ENCODE results near the gene RFTN1. TPM values are rescaled to one million over a fixed set of nuclear protein-coding genes. Genes with fewer than 3 reads are reported as not detected.
A peak's percentile ranks its signal among the peaks of the same experiment; 100 is the strongest.

Gene RFTN1
- total RNA-seq, 3 donors from 2014 or later (not counting 1 experiment from before 2014, with no cell fraction given): 112 to 135 (median 115) TPM

DNA sequence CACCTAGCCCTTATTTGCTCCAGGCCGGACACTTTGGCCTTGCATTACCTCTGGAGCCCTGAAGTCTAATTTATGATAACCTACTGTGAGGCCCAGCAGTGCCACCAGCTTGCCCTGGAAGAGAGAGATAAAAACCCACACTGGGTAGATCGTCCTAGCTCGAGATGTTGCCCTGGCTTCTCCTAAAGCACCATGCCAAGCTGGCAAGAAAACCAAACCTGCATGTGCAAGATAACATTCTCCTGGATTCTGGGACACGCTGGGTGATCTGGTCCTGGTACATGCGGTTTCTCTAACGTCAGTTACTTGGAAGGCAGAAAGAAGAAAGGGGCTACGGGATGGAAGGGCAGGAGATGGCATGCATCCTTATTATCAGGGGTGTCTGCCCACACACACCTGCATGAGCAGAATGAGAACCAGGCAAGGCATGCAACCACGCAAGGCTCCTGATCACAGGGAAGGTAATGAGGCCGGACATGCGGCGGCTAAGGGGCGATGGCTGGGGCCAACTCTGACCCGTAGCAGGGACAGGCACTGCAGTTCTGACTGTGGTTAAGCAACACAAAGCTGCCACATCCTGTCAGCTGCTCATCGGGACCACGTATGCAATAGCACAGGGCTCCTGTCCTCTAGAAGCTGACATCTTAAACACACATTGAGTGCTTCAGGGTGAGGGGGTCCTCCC is 175.5 kb downstream of the RFTN1 start:
- H3K4me3 Mint-ChIP-seq: peak overlapping the region; percentile 78
- Histone ChIP-seq H3K27me3 (ENCODE audit: control insufficient read depth, insufficient read depth, low read length) (no peaks in the 10 kb centered on the region), H3K27ac (ENCODE audit: low read length) (peak overlapping the region; percentile 85), H3K4me3 (ENCODE audit: low read length) (no peak overlapping the region), H3K4me1 (ENCODE audit: control insufficient read depth, insufficient read depth, low read length) (peaks cover 30% of the 10 kb centered on the region), H3K9me3 (ENCODE audit: control insufficient read depth, insufficient read depth, low read length) (no peaks in the 10 kb centered on the region), H3K36me3 (ENCODE audit: control insufficient read depth, insufficient read depth, low read length) (peaks cover 32% of the 10 kb centered on the region)
- TF ChIP-seq, protein P1, sequence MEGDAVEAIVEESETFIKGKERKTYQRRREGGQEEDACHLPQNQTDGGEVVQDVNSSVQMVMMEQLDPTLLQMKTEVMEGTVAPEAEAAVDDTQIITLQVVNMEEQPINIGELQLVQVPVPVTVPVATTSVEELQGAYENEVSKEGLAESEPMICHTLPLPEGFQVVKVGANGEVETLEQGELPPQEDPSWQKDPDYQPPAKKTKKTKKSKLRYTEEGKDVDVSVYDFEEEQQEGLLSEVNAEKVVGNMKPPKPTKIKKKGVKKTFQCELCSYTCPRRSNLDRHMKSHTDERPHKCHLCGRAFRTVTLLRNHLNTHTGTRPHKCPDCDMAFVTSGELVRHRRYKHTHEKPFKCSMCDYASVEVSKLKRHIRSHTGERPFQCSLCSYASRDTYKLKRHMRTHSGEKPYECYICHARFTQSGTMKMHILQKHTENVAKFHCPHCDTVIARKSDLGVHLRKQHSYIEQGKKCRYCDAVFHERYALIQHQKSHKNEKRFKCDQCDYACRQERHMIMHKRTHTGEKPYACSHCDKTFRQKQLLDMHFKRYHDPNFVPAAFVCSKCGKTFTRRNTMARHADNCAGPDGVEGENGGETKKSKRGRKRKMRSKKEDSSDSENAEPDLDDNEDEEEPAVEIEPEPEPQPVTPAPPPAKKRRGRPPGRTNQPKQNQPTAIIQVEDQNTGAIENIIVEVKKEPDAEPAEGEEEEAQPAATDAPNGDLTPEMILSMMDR (IDR thresholded peaks at IDR 0.05): no peak
- H3K36me3 Mint-ChIP-seq: peaks cover under 1% of the 10 kb centered on the region
- no peaks in the 10 kb centered on the region for H3K9me3 Mint-ChIP-seq
- 24% methylated on average over 15 of the region's 15 CpGs for WGBS (ENCODE audit: insufficient coverage)
- DNase-seq: peak; percentile 68 to 76
- no peaks in the 10 kb centered on the region for H3K27me3 Mint-ChIP-seq (ENCODE audit: low read depth in 2 of 2)
- peaks cover 52 to 53% of the 10 kb centered on the region in 2 donors for H3K4me1 Mint-ChIP-seq
- intact Hi-C loops (cut with micrococcal nuclease): loop anchor here (2.0 kb wide), 4 partner anchors 37 to 213 kb away; no protein-coding TSS in a partner anchor
- peak; percentile 77 to 91 (median 90) for ATAC-seq
- H3K27ac Mint-ChIP-seq: peak overlapping the region; percentile 93

DNA sequence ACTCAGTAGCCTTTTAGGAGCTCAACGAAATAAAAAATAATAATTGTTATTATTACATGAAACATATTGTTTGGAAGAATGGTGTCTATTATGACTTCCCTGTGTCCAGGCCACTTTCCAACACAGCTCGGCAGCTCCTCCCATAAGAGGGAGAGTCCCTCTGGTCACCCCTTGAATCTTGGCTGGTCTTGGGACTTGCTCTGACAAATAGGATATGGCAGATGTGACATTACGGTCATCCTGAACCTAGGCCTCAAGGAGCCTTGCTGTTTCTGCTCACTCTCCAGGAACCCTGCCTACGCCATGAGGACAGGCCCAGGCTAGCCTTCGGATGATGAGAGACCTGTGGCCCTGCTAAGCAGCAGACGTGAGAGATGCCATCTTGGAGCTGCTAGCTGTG is 176.7 kb downstream of the RFTN1 start:
- H3K4me1 ChIP-seq (ENCODE audit: control insufficient read depth, insufficient read depth, low read length): peaks cover 30% of the 10 kb centered on the region
- DNase-seq: no peak
- no peak for ATAC-seq
- Mint-ChIP-seq H3K27me3 (ENCODE audit: low read depth in 2 of 2) (no peaks in the 10 kb centered on the region), H3K4me3 (no peak overlapping the region), H3K27ac (peak overlapping the region in 1 of 2 donors; percentile 93), H3K36me3 (peaks cover 12% of the 10 kb centered on the region), H3K4me1 (peaks cover 52 to 63% of the 10 kb centered on the region in 2 donors), H3K9me3 (peaks cover 2 to 3% of the 10 kb centered on the region in 2 donors)
- intact Hi-C loops (cut with micrococcal nuclease): no loop called here
- WGBS (ENCODE audit: insufficient coverage): 97% methylated on average over 5 of the region's 6 CpGs
- H3K9me3 ChIP-seq (ENCODE audit: control insufficient read depth, insufficient read depth, low read length): no peaks in the 10 kb centered on the region
- no peak overlapping the region for H3K4me3 ChIP-seq (ENCODE audit: low read length)
- H3K27ac ChIP-seq (ENCODE audit: low read length): no peak overlapping the region
- peaks cover 31% of the 10 kb centered on the region for H3K36me3 ChIP-seq (ENCODE audit: control insufficient read depth, insufficient read depth, low read length)
- H3K27me3 ChIP-seq (ENCODE audit: control insufficient read depth, insufficient read depth, low read length): no peaks in the 10 kb centered on the region
- TF ChIP-seq, protein P1 (IDR thresholded peaks at IDR 0.05): no peak

DNA sequence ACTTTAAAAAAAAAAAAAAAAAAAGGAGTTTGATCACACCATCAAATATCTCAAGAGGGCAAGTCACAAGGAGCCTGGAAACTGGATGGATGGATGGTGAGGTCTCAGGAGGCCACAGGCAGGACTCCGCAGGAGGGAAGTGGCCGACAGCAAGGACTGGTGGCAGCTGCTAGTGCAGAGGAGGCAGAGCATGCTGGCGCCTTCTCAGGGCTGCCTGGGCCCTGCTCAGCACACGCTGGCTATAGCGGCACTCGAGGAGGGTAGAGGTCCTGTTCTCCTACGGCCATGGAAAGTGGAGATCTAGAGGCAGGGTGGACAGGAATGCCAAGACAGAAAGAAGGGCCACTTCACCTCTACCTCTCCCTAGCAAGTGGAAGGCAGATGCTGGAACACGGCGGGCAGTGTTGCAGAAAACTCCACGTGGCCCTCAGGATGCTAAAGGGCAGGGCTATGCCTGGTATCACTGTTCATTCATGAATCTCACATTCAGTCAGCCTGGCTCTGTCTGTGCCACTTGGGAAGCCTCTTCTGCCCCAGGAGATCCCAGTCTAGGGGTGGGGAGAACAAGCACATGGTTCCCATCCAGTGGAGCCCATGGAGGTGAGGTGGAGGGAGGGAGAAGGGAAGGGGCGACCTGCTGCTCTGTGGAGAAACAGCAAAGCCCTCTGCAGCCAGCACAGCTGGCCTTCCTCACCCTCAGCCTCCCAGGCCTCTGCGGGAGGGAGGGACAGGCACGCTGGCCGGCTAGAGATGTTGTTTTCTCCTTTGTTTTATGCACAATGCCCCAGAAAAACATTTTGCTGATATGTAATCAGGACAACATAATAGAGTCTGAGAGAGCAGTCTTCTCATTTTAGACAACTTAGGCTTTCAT is 177.5 kb downstream of the RFTN1 start:
- H3K36me3 ChIP-seq (ENCODE audit: control insufficient read depth, insufficient read depth, low read length): peaks cover 38% of the 10 kb centered on the region
- H3K27ac ChIP-seq (ENCODE audit: low read length): no peak overlapping the region
- no peak overlapping the region for H3K4me3 ChIP-seq (ENCODE audit: low read length)
- Mint-ChIP-seq H3K4me3 (no peak overlapping the region), H3K36me3 (peaks cover 20% of the 10 kb centered on the region), H3K27me3 (ENCODE audit: low read depth in 2 of 2) (no peaks in the 10 kb centered on the region), H3K4me1 (peaks cover 52 to 69% of the 10 kb centered on the region in 2 donors), H3K27ac (peak overlapping the region; percentile 71 to 74), H3K9me3 (peaks cover 5 to 7% of the 10 kb centered on the region in 2 donors)
- intact Hi-C loops (cut with micrococcal nuclease): no loop called here
- H3K9me3 ChIP-seq (ENCODE audit: control insufficient read depth, insufficient read depth, low read length): peaks cover 3% of the 10 kb centered on the region
- ATAC-seq (no peak), DNase-seq (peak in 1 of 2 donors; percentile 11)
- WGBS (ENCODE audit: insufficient coverage): 92% methylated on average over 11 of the region's 14 CpGs
- H3K4me1 ChIP-seq (ENCODE audit: control insufficient read depth, insufficient read depth, low read length): peaks cover 30% of the 10 kb centered on the region
- no peaks in the 10 kb centered on the region for H3K27me3 ChIP-seq (ENCODE audit: control insufficient read depth, insufficient read depth, low read length)
- TF ChIP-seq, protein P1 (IDR thresholded peaks at IDR 0.05): no peak
